SK-N-MC (cell line): Measurements from ENCODE around the gene CRLF2.
"Not testable (repeated sequence)": the region's sequence is repeated elsewhere in the genome, so short reads cannot be mapped to it uniquely, and the experiment has no call there.

ENCODE experiments used
- DNase-seq: peaks from one replicate; pipeline ENCODE4 v3.0.0-alpha.2; 2011; ENCODE audit warnings: low read depth, low spot score
- H3K27ac ChIP-seq: fragments of 200-600 bp; sonication (generic); 2 replicates; pipeline ENCODE4 v1.5.1; 2016; ENCODE audit warnings: mixed run types
- H3K36me3 ChIP-seq: fragments of 200-600 bp; sonication (generic); 2 replicates; pipeline ENCODE4 v1.6.1; 2017; ENCODE audit warnings: antibody characterized with exemption, low read length, mixed read lengths; ENCODE audit not compliant: insufficient read depth
- H3K4me3 ChIP-seq: fragments of 200-600 bp; sonication (generic); 2 replicates; pipeline ENCODE4 v1.5.1; 2016
- H3K9ac ChIP-seq: fragments of 200-600 bp; sonication (generic); 2 replicates; pipeline ENCODE4 v1.8.0; 2017; ENCODE audit warnings: mixed run types, mixed read lengths; ENCODE audit not compliant: insufficient read length
- H3K9me3 ChIP-seq: fragments of 200-600 bp; sonication (generic); 2 replicates; pipeline ENCODE4 v1.6.1; 2017; ENCODE audit warnings: low read depth, mild to moderate bottlenecking, antibody characterized with exemption, low read length, moderate library complexity, mixed read lengths
- EZH2 ChIP-seq: fragments of 200-600 bp; sonication (generic); IDR thresholded peaks from one replicate; pipeline ENCODE4 v1.6.1; 2017; ENCODE audit warnings: antibody characterized with exemption
- FOXP2 ChIP-seq: optimal IDR thresholded peaks from 2 replicates; pipeline ENCODE3; 2011; ENCODE audit warnings: mild to moderate bottlenecking, moderate library complexity; ENCODE audit not compliant: insufficient read depth; ENCODE audit errors: extremely low read length, control extremely low read depth
- POLR2AphosphoS5 ChIP-seq: IDR thresholded peaks from 2 replicates; pipeline ENCODE4 v1.6.1; 2012; ENCODE audit warnings: mild to moderate bottlenecking, low read depth, low read length, borderline replicate concordance

CRLF2 gene

GRCh38 chrX:1196436-1196835, 16.0 kb downstream of the CRLF2 start:
- Histone ChIP-seq H3K4me3 (no peak overlapping the region), H3K27ac (no peak overlapping the region), H3K9ac (no peak overlapping the region), H3K36me3 (no peaks in the 10 kb centered on the region), H3K9me3 (no peaks in the 10 kb centered on the region)
- TF ChIP-seq FOXP2 (no peak), POLR2AphosphoS5 (no peak), EZH2 (no peak)
- no peak for DNase-seq

DNA sequence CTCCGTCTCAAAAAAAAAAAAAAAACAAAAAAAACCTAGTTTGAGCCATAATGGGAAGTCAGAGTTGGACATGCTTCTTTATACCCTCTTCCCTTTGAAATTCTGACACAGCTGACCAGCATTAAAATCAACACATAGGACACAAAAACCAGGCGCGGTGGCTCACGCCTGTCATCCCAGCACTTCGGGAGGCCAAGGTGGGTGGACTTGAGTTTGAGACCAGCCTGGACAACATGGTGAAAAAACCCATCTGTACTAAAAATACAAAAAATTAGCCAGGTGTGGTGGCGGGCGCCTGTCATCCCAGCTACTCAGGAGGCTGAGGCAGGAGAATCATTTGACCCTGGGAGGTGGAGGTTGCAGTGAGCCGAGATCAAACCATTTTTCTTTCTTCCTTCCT, 20.3 kb downstream of the CRLF2 start:
- not testable (repeated sequence) for H3K9ac ChIP-seq, H3K36me3 ChIP-seq, H3K9me3 ChIP-seq, H3K4me3 ChIP-seq, H3K27ac ChIP-seq, DNase-seq

DNA sequence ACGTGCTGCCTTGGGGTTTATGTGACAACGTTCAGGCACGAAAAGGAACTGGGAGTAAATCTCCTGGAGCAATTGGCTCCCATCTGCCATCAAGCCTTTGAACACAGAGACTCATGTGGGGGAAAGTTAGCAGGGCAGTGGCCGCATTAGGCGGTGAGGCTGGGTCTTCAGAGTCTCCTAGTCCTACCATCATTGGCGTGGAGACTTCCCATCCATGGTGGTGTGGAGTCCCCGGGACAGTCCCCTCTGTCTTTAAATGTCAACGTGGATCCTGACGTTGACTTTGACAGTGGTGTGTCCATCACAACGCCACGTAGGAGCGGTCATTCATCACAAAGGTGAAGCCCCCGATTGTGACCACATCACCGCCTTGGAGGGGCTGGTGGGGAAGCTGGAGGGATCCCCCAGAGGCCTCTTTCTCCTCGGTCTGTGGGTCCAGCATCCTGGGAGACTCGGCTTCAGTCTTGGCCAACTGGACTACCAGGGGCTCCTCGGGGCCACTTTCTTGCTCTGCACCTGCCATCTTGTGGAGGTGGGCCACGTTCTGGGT, 21.8 kb downstream of the CRLF2 start:
- no peak overlapping the region for H3K27ac ChIP-seq
- no peak overlapping the region for H3K4me3 ChIP-seq
- H3K9me3 ChIP-seq, result no peaks in the 10 kb centered on the region
- no peak for TF ChIP-seq FOXP2
- no peak for TF ChIP-seq POLR2AphosphoS5
- no peak for TF ChIP-seq EZH2
- H3K9ac ChIP-seq, result no peak overlapping the region
- no peaks in the 10 kb centered on the region for H3K36me3 ChIP-seq
- DNase-seq, result no peak

- H3K27ac ChIP-seq, result no peak overlapping the region
- no peak overlapping the region for H3K9ac ChIP-seq
- H3K9me3 ChIP-seq, result no peaks in the 10 kb centered on the region
- H3K36me3 ChIP-seq, result no peaks in the 10 kb centered on the region
- no peak overlapping the region for H3K4me3 ChIP-seq
- no peak for DNase-seq
- no peak for TF ChIP-seq FOXP2
- no peak for TF ChIP-seq POLR2AphosphoS5
- TF ChIP-seq EZH2, result no peak
Measured at GRCh38 chrX:1185561-1185960, 26.9 kb downstream of the CRLF2 start.

GRCh38 chrX:1182211-1182610, 30.2 kb downstream of the CRLF2 start:
- H3K27ac ChIP-seq, result no peak overlapping the region
- TF ChIP-seq POLR2AphosphoS5, result no peak
- TF ChIP-seq FOXP2, result no peak
- no peak for TF ChIP-seq EZH2
- no peaks in the 10 kb centered on the region for H3K36me3 ChIP-seq
- DNase-seq, result no peak
- H3K4me3 ChIP-seq, result no peak overlapping the region
- H3K9ac ChIP-seq, result no peak overlapping the region
- no peaks in the 10 kb centered on the region for H3K9me3 ChIP-seq

DNA sequence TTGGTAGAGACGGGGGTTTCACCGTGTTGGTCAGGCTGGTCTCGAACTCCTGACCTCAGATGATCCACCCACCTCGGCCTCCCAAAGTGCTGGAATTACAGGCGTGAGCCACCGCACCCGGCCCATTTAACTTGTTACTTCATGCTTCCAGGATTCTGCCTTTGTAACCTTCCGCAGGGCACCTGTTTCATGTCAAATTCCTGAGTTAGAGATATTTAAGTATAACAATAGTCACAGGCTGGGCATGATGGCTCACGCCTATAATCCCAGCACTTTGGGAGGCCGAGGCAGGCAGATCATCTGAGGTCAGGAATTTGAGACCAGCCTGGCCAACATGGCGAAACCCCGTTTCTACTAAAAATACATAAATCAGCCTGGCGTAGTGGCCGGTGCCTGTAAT, 30.8 kb downstream of the CRLF2 start:
- not testable (repeated sequence) for H3K9me3 ChIP-seq, H3K27ac ChIP-seq, H3K4me3 ChIP-seq, H3K9ac ChIP-seq, H3K36me3 ChIP-seq, DNase-seq

- Histone ChIP-seq H3K9ac (no peak overlapping the region), H3K9me3 (no peaks in the 10 kb centered on the region), H3K27ac (no peak overlapping the region), H3K4me3 (no peak overlapping the region), H3K36me3 (no peaks in the 10 kb centered on the region)
- DNase-seq, result no peak
- TF ChIP-seq FOXP2 (no peak), EZH2 (no peak), POLR2AphosphoS5 (no peak)
Measured at GRCh38 chrX:1181170-1181569, 31.3 kb downstream of the CRLF2 start.

DNA sequence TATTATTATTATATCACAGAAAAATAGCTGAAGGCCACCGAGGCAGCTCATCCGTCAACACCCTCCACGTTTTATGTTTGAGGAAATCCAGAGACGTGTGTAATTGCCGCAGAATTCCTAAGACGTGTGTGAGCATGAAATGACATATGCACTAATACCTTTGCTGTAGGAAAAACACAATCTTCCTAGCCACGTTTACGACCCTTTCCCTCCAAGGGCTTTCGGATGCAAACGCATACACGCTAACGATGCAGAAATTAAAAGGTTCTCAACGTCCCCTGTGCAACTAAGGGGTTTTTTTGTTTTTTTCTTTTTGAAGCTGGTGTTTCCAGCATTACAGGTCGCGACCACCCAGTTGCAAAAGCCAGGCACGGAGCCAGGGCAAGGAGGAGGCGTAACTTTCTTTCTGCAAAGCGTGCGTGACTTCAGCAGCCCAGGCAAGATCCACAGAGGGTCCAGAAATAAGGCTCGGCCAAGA, 33.8 kb downstream of the CRLF2 start:
- no peaks in the 10 kb centered on the region for H3K36me3 ChIP-seq
- DNase-seq, result no peak
- no peak overlapping the region for H3K27ac ChIP-seq
- peak overlapping the region; percentile 54 for H3K4me3 ChIP-seq
- H3K9me3 ChIP-seq, result no peaks in the 10 kb centered on the region
- no peak for TF ChIP-seq POLR2AphosphoS5
- TF ChIP-seq FOXP2, result no peak
- TF ChIP-seq EZH2, result no peak
- H3K9ac ChIP-seq, result no peak overlapping the region

- not testable (repeated sequence) for H3K9me3 ChIP-seq, H3K27ac ChIP-seq, H3K4me3 ChIP-seq, DNase-seq, H3K36me3 ChIP-seq, H3K9ac ChIP-seq
Measured at GRCh38 chrX:1176531-1177320, 35.7 kb downstream of the CRLF2 start.

DNA sequence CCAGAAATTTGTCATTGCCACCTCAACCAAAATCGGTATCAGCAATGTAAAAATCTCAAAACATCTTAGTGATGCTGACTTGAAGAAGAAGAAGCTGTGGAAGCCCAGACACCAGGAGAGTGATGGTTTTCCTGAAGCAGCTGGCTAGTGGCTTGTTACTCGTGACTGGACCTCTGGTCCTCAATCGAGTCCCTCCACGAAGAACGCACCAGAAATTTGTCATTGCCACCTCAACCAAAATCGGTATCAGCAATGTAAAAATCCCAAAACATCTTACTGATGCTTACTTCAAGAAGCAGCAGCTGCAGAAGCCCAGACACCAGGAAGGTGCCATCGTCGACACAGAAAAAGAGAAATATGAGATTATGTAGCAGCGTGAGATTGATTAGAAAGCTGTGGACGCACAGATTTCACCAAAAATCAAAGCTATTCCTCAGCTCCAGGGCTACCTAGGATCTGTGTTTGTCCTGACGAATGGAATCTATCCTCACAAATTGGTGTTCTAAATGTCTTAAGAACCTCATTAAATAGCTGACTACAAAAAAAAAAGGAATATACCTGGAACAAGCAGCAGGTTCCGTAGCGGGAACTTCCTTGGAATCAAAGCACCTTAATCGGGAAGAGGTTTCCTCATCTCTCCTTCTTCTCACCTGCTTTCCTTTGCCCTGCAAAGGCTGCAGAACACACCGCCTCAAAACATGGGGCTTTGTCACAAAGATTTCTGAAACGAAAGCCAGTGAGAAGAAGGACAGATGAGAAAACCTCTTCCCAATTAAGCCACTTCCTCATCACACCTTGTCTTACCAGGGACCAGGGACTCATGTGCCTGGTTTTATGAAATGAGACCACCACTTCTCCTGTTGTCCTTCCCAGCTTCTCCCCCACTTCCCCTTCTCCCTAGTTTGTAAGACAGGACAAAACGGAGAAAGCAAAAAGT, 37.6 kb downstream of the CRLF2 start:
- not testable (repeated sequence) for H3K36me3 ChIP-seq, H3K9ac ChIP-seq, H3K27ac ChIP-seq, H3K4me3 ChIP-seq, DNase-seq, H3K9me3 ChIP-seq

DNA sequence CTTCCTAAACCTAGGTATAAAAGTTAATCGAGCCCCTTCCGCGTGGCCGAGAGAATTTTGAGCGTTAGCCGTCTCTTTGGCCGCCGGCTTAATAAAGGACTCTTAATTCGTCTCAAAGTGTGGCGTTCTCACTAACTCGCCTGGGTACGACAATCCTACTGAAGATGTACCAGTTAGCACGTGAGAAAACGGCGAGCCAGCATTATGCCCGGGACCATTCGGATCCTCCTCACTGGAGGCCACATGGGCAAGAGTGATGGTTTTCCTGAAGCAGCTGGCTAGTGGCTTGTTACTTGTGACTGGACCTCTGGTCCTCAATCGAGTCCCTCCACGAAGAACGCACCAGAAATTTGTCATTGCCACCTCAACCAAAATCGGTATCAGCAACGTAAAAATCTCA, 39.0 kb downstream of the CRLF2 start:
- not testable (repeated sequence) for H3K9ac ChIP-seq, H3K27ac ChIP-seq, H3K9me3 ChIP-seq, H3K4me3 ChIP-seq, DNase-seq, H3K36me3 ChIP-seq
